ENCODE measurements around the gene STRN.

GRCh38 chr2:36982467-36982866, 16.1 kb upstream of the STRN start:
- TF ChIP-seq CTCF (conservative IDR thresholded peaks at IDR 0.05 in 1 of 2, IDR thresholded peaks at IDR 0.05 in 1 of 2; ENCODE audit: low read depth in 1 of 2, low read length in 2 of 2) (no peak), EZH2 (IDR thresholded peaks at IDR 0.05; ENCODE audit: low read length, missing control alignments) (no peak)
